Panc1 (cell line): ENCODE data around the gene ALDH9A1.

Experiments used
- SIN3A ChIP-seq: IDR thresholded peaks from 2 replicates; pipeline ENCODE4 v1.6.1; 2012; ENCODE audit warnings: low read depth, mild to moderate bottlenecking, low read length, moderate library complexity, borderline replicate concordance; ENCODE audit not compliant: insufficient read depth
- TCF7L2 ChIP-seq: IDR thresholded peaks from 2 replicates; pipeline ENCODE4 v1.6.1; 2011; ENCODE audit warnings: mild to moderate bottlenecking, low read depth, low read length, inconsistent platforms
- TF ChIP-seq, protein P1 (sequence below): fragments of 450-650 bp; IDR thresholded peaks from 2 replicates; pipeline ENCODE4 v1.5.1; 2017; ENCODE audit warnings: mild to moderate bottlenecking

DNA sequence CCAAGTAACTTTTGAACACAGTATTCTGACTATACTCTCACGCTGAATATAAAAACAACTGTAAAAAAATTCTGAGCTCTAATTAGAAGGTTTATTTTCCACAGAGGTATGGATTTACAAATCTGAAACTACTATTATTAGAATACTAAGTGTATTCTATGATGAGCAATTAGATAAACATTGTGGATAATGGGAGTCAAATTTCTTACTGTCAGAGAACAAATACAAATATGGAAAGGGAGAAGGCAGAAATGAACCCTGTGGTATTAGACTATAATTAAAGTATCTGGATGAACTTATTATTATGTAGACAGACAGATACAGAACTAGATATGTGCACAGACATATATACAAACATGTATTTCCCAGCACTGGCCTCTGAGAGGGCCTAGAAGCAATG is 22.6 kb downstream of the ALDH9A1 start:
- TF ChIP-seq, protein P1, sequence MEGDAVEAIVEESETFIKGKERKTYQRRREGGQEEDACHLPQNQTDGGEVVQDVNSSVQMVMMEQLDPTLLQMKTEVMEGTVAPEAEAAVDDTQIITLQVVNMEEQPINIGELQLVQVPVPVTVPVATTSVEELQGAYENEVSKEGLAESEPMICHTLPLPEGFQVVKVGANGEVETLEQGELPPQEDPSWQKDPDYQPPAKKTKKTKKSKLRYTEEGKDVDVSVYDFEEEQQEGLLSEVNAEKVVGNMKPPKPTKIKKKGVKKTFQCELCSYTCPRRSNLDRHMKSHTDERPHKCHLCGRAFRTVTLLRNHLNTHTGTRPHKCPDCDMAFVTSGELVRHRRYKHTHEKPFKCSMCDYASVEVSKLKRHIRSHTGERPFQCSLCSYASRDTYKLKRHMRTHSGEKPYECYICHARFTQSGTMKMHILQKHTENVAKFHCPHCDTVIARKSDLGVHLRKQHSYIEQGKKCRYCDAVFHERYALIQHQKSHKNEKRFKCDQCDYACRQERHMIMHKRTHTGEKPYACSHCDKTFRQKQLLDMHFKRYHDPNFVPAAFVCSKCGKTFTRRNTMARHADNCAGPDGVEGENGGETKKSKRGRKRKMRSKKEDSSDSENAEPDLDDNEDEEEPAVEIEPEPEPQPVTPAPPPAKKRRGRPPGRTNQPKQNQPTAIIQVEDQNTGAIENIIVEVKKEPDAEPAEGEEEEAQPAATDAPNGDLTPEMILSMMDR = no peak
- TF ChIP-seq SIN3A = no peak
- TF ChIP-seq TCF7L2 = no peak
